Measurements from ENCODE around the gene DDX23. TPM values are rescaled to one million over a fixed set of nuclear protein-coding genes. Genes with fewer than 3 reads are reported as not detected.

DDX23 gene
- polyA plus RNA-seq, 1 donor (not counting 4 experiments of a cell fraction or from before 2014, with no cell fraction given): 57.8 TPM

DNA sequence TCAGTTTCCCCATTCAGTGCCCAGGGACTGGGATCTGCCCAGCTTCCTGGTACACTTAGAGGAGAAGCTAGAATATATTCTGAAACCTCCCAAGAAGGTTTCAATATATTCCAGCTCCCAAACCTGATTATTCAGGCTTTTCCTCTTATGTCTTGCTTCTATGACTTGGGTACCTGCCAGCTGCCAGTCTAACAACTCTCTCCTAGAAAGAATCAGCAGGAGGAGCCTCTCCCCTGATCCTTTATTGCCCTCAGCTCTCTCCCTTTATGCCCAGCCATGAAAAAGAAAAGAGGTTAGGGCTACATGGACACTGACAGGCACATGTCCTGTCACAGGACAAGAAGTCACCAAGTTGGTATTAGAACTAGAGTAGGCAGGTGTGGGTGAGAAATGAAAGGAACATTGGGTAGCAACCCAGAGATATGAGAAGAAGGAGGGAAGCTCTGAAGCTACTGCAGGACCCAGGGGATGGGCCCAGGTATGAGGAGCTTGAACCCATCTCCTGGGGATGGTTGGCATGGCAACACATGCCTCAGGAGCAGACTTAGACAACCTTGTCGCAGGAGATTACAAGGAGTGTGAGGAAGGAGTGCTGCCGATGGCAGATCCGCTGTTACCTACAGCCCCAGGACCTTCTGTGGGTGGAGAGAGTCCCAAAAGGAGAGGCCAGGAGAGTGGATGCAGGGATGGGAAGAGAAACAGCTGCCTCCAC lies 35.7 kb downstream of the DDX23 start:
- H3K27ac ChIP-seq (ENCODE audit: control insufficient read depth, insufficient read depth, low read length): no peak overlapping the region
- H3K4me1 ChIP-seq (ENCODE audit: control insufficient read depth, extremely low read depth, insufficient read depth, low read length): peaks cover 19% of the 10 kb centered on the region
- no peaks in the 10 kb centered on the region for H3K36me3 ChIP-seq (ENCODE audit: control insufficient read depth in 2 of 2, extremely low read depth in 1 of 2, insufficient read depth in 2 of 2, low read length in 2 of 2)
- peak overlapping the region; percentile 31 for H3K9ac ChIP-seq (ENCODE audit: control insufficient read depth, extremely low read depth, insufficient read depth, low read length)
- H3K4me3 ChIP-seq (ENCODE audit: control insufficient read depth in 2 of 3, extremely low read depth in 1 of 3, insufficient read depth in 2 of 3, low read depth in 1 of 3, low read length in 3 of 3): peak overlapping the region; percentile 76 to 92 (median 91)
- H3K79me2 ChIP-seq (ENCODE audit: control insufficient read depth, insufficient read depth, low read length): no peaks in the 10 kb centered on the region
- no peaks in the 10 kb centered on the region for H3K27me3 ChIP-seq (ENCODE audit: control insufficient read depth, extremely low read depth, insufficient read depth, low read length)
- dilution Hi-C loops (cut with MboI; ENCODE audit: extremely low pct_ligation_motif_present, low sequenced_read_pairs): no loop called here
- no peaks in the 10 kb centered on the region for H4K20me1 ChIP-seq (ENCODE audit: control insufficient read depth, extremely low read depth, insufficient read depth, low read length)
- DNase-seq (ENCODE audit: low read depth, low spot score) (no peak), FAIRE-seq (peak; percentile 41)
- no peak overlapping the region for H2AFZ ChIP-seq (ENCODE audit: control insufficient read depth, low read length)
- no peak for TF ChIP-seq EZH2 (IDR thresholded peaks at IDR 0.05; ENCODE audit: low read length)
- TF ChIP-seq CTCF (optimal IDR thresholded peaks at IDR 0.05 in 1 of 3, IDR thresholded peaks at IDR 0.05 in 1 of 3, conservative IDR thresholded peaks at IDR 0.05 in 1 of 3; ENCODE audit: extremely low read depth in 1 of 3, insufficient read depth in 2 of 3, low read length in 3 of 3): no peak
- no peaks in the 10 kb centered on the region for H3K9me1 ChIP-seq (ENCODE audit: control insufficient read depth, extremely low read depth, insufficient read depth, low read length)
- no peaks in the 10 kb centered on the region for H3K9me3 ChIP-seq (ENCODE audit: control insufficient read depth, low read depth, low read length)
- H3K4me2 ChIP-seq (ENCODE audit: control insufficient read depth, extremely low read depth, insufficient read depth, low read depth, low read length): peak overlapping the region; percentile 92

GRCh38 chr12:48815126-48816110 lies 36.5 kb downstream of the DDX23 start:
- H2AFZ ChIP-seq (ENCODE audit: control insufficient read depth, low read length): peak overlapping the region; percentile 93
- no peaks in the 10 kb centered on the region for H3K27me3 ChIP-seq (ENCODE audit: control insufficient read depth, extremely low read depth, insufficient read depth, low read length)
- no peak for DNase-seq (ENCODE audit: low read depth, low spot score)
- dilution Hi-C loops (cut with MboI; ENCODE audit: extremely low pct_ligation_motif_present, low sequenced_read_pairs): no loop called here
- H3K36me3 ChIP-seq (ENCODE audit: control insufficient read depth in 2 of 2, extremely low read depth in 1 of 2, insufficient read depth in 2 of 2, low read length in 2 of 2): no peaks in the 10 kb centered on the region
- no peaks in the 10 kb centered on the region for H3K9me3 ChIP-seq (ENCODE audit: control insufficient read depth, low read depth, low read length)
- peak overlapping the region; percentile 58 for H3K27ac ChIP-seq (ENCODE audit: control insufficient read depth, insufficient read depth, low read length)
- no peak for TF ChIP-seq EZH2 (IDR thresholded peaks at IDR 0.05; ENCODE audit: low read length)
- TF ChIP-seq CTCF (optimal IDR thresholded peaks at IDR 0.05 in 1 of 3, IDR thresholded peaks at IDR 0.05 in 1 of 3, conservative IDR thresholded peaks at IDR 0.05 in 1 of 3; ENCODE audit: extremely low read depth in 1 of 3, insufficient read depth in 2 of 3, low read length in 3 of 3): no peak
- H3K79me2 ChIP-seq (ENCODE audit: control insufficient read depth, insufficient read depth, low read length): no peaks in the 10 kb centered on the region
- H3K9ac ChIP-seq (ENCODE audit: control insufficient read depth, extremely low read depth, insufficient read depth, low read length): peak overlapping the region; percentile 80
- H3K4me3 ChIP-seq (ENCODE audit: control insufficient read depth in 2 of 3, extremely low read depth in 1 of 3, insufficient read depth in 2 of 3, low read depth in 1 of 3, low read length in 3 of 3): peak overlapping the region; percentile 76 to 92 (median 91)
- H3K9me1 ChIP-seq (ENCODE audit: control insufficient read depth, extremely low read depth, insufficient read depth, low read length): no peaks in the 10 kb centered on the region
- peak overlapping the region; percentile 92 for H3K4me2 ChIP-seq (ENCODE audit: control insufficient read depth, extremely low read depth, insufficient read depth, low read depth, low read length)
- peaks cover 19% of the 10 kb centered on the region for H3K4me1 ChIP-seq (ENCODE audit: control insufficient read depth, extremely low read depth, insufficient read depth, low read length)
- no peaks in the 10 kb centered on the region for H4K20me1 ChIP-seq (ENCODE audit: control insufficient read depth, extremely low read depth, insufficient read depth, low read length)
- peak; percentile 9 for FAIRE-seq
